Mesendoderm (in vitro differentiated cells): ENCODE data around the gene TTLL9.

Source experiments
- DNase-seq: peaks from one replicate; pipeline ENCODE4 v3.0.0; 2013
- H2AK5ac ChIP-seq: 2 replicates; pipeline ENCODE4 v1.6.1; 2013; ENCODE audit warnings: low read length, inconsistent platforms
- H2BK120ac ChIP-seq: 2 replicates; pipeline ENCODE4 v1.6.1; 2013; ENCODE audit warnings: low read depth, mild to moderate bottlenecking, low read length, moderate library complexity, mixed read lengths
- H2BK15ac ChIP-seq: replicated peaks from 2 replicates; pipeline ENCODE4 v1.6.1; 2013; ENCODE audit warnings: low read depth, mild to moderate bottlenecking, moderate library complexity
- H2BK5ac ChIP-seq: 2 replicates; pipeline ENCODE4 v1.6.1; 2013; ENCODE audit warnings: low read length, inconsistent platforms
- H3K18ac ChIP-seq: 2 replicates; pipeline ENCODE4 v1.6.1; 2013; ENCODE audit warnings: mild to moderate bottlenecking, low read length, mixed read lengths
- H3K23ac ChIP-seq: one replicate; pipeline ENCODE4 v1.6.1; 2013; ENCODE audit warnings: low read length
- H3K27ac ChIP-seq: 2 replicates; pipeline ENCODE4 v1.5.1; 2013; ENCODE audit warnings: low read depth, mild to moderate bottlenecking, inconsistent platforms, low read length, moderate library complexity
- H3K27me3 ChIP-seq: 2 replicates; pipeline ENCODE4 v1.6.1; 2013; ENCODE audit warnings: low read length, control low read depth, mild to moderate bottlenecking, inconsistent platforms; ENCODE audit not compliant: insufficient read depth, poor library complexity
- H3K36me3 ChIP-seq: 2 replicates; pipeline ENCODE4 v1.6.1; 2013; ENCODE audit warnings: low read length, inconsistent platforms; ENCODE audit not compliant: control insufficient read depth, insufficient read depth
- H3K4ac ChIP-seq: one replicate; pipeline ENCODE4 v1.6.1; 2013; ENCODE audit warnings: low read depth, mild to moderate bottlenecking, low read length, moderate library complexity
- H3K4me1 ChIP-seq: 2 replicates; pipeline ENCODE4 v1.6.1; 2013; ENCODE audit warnings: low read depth, low read length, inconsistent platforms; ENCODE audit not compliant: control insufficient read depth
- H3K4me2 ChIP-seq: 2 replicates; pipeline ENCODE4 v1.6.1; 2013; ENCODE audit warnings: low read length
- H3K4me3 ChIP-seq: 2 replicates; pipeline ENCODE4 v1.5.1; 2013; ENCODE audit warnings: mild to moderate bottlenecking, low read length
- H3K56ac ChIP-seq: one replicate; pipeline ENCODE4 v1.6.1; 2013; ENCODE audit warnings: low read length
- H3K79me1 ChIP-seq: 2 replicates; pipeline ENCODE4 v1.6.1; 2013; ENCODE audit warnings: low read length, inconsistent platforms
- H3K79me2 ChIP-seq: 2 replicates; pipeline ENCODE4 v1.6.1; 2013; ENCODE audit warnings: mild to moderate bottlenecking, low read length; ENCODE audit not compliant: control insufficient read depth, insufficient read depth
- H3K9ac ChIP-seq: 2 replicates; pipeline ENCODE4 v1.6.1; 2013; ENCODE audit warnings: low read length, inconsistent platforms
- H4K5ac ChIP-seq: one replicate; pipeline ENCODE4 v1.6.1; 2013; ENCODE audit warnings: low read length
- H4K8ac ChIP-seq: one replicate; pipeline ENCODE4 v1.6.1; 2013; ENCODE audit warnings: low read depth, mild to moderate bottlenecking, control low read depth, low read length, moderate library complexity
- WGBS: extraction: QIAGEN DNeasy Blood & Tissue Kit; methylation state at CpG from one replicate; pipeline ENCODE4 v1.1.7; 2013; ENCODE audit warnings: low lambda C conversion rate, missing lambda C conversion rate; ENCODE audit not compliant: insufficient coverage; ENCODE audit errors: extremely low coverage; 5-methylcytosine and 5-hydroxymethylcytosine counted together

The TTLL9 gene

GRCh38 chr20:31844737-31845299, 25.6 kb upstream of the TTLL9 start:
- no peak overlapping the region for H2BK5ac ChIP-seq
- no peaks in the 10 kb centered on the region for H3K79me2 ChIP-seq
- H4K8ac ChIP-seq, result no peak overlapping the region
- H3K4ac ChIP-seq, result no peak overlapping the region
- no peak overlapping the region for H2AK5ac ChIP-seq
- H3K27ac ChIP-seq, result no peak overlapping the region
- no peak overlapping the region for H3K4me2 ChIP-seq
- no peak overlapping the region for H3K18ac ChIP-seq
- H4K5ac ChIP-seq, result no peak overlapping the region
- no peaks in the 10 kb centered on the region for H3K79me1 ChIP-seq
- H2BK15ac ChIP-seq, result no peak overlapping the region
- H3K4me1 ChIP-seq, result peaks cover 6% of the 10 kb centered on the region
- H3K23ac ChIP-seq, result no peak overlapping the region
- no peaks in the 10 kb centered on the region for H3K36me3 ChIP-seq
- H3K9ac ChIP-seq, result no peak overlapping the region
- H2BK120ac ChIP-seq, result no peak overlapping the region
- no peaks in the 10 kb centered on the region for H3K27me3 ChIP-seq
- no peak overlapping the region for H3K56ac ChIP-seq
- WGBS, result no CpG with 5 or more reads among the region's 28 CpGs
- no peak for DNase-seq
- no peak overlapping the region for H3K4me3 ChIP-seq

- no peak within 1 kb of the TSS for H3K4ac ChIP-seq
- H4K8ac ChIP-seq, result no peak within 1 kb of the TSS
- H3K9ac ChIP-seq, result no peak within 1 kb of the TSS
- no peak within 1 kb of the TSS for H2BK120ac ChIP-seq
- no CpG with 5 or more reads among the region's 21 CpGs for WGBS
- H3K36me3 ChIP-seq, result no peaks in the 10 kb centered on the region
- peaks cover 4% of the 10 kb centered on the region for H3K27me3 ChIP-seq
- no peak within 1 kb of the TSS for H3K18ac ChIP-seq
- H2BK5ac ChIP-seq, result no peak within 1 kb of the TSS
- H3K4me2 ChIP-seq, result no peak within 1 kb of the TSS
- H3K79me2 ChIP-seq, result no peaks in the 10 kb centered on the region
- H3K79me1 ChIP-seq, result no peaks in the 10 kb centered on the region
- peak within 1 kb of the TSS; percentile 57 for H3K56ac ChIP-seq
- H3K23ac ChIP-seq, result no peak within 1 kb of the TSS
- no peak within 1 kb of the TSS for H2AK5ac ChIP-seq
- H4K5ac ChIP-seq, result no peak within 1 kb of the TSS
- DNase-seq, result peak; percentile 55
- no peak within 1 kb of the TSS for H2BK15ac ChIP-seq
- no peak within 1 kb of the TSS for H3K4me3 ChIP-seq
- no peak within 1 kb of the TSS for H3K27ac ChIP-seq
- H3K4me1 ChIP-seq, result peaks cover 6% of the 10 kb centered on the region
Observed at GRCh38 chr20:31845300-31845863, 25.1 kb upstream of the TTLL9 start, which contains the start of gene FOXS1. Gene FOXS1 (minus strand): TSS chr20:31845604. CDS start chr20:31845542, 62 bp downstream.

- peaks cover 6% of the 10 kb centered on the region for H3K4me1 ChIP-seq
- H3K27me3 ChIP-seq, result peaks cover 4% of the 10 kb centered on the region
- H3K4ac ChIP-seq, result no peak overlapping the region
- no peaks in the 10 kb centered on the region for H3K79me2 ChIP-seq
- H3K9ac ChIP-seq, result no peak overlapping the region
- no peak overlapping the region for H3K27ac ChIP-seq
- H4K5ac ChIP-seq, result no peak overlapping the region
- no peak overlapping the region for H3K4me3 ChIP-seq
- H3K23ac ChIP-seq, result no peak overlapping the region
- no peak overlapping the region for H3K4me2 ChIP-seq
- H3K56ac ChIP-seq, result no peak overlapping the region
- no peak overlapping the region for H2BK5ac ChIP-seq
- no peak overlapping the region for H4K8ac ChIP-seq
- H3K36me3 ChIP-seq, result no peaks in the 10 kb centered on the region
- H2AK5ac ChIP-seq, result no peak overlapping the region
- DNase-seq, result no peak
- no peak overlapping the region for H3K18ac ChIP-seq
- H3K79me1 ChIP-seq, result no peaks in the 10 kb centered on the region
- no peak overlapping the region for H2BK15ac ChIP-seq
- no peak overlapping the region for H2BK120ac ChIP-seq
- no CpG with 5 or more reads among the region's 3 CpGs for WGBS
Observed at GRCh38 chr20:31846793-31847138, 23.7 kb upstream of the TTLL9 start.

- no peak overlapping the region for H3K4me3 ChIP-seq
- H2BK15ac ChIP-seq, result no peak overlapping the region
- H2BK120ac ChIP-seq, result no peak overlapping the region
- H3K79me2 ChIP-seq, result no peaks in the 10 kb centered on the region
- no peak overlapping the region for H3K23ac ChIP-seq
- no peak overlapping the region for H3K4me2 ChIP-seq
- H3K4me1 ChIP-seq, result no peaks in the 10 kb centered on the region
- H3K56ac ChIP-seq, result no peak overlapping the region
- H3K27ac ChIP-seq, result no peak overlapping the region
- no CpG with 5 or more reads among the region's 32 CpGs for WGBS
- H3K79me1 ChIP-seq, result no peaks in the 10 kb centered on the region
- no peaks in the 10 kb centered on the region for H3K36me3 ChIP-seq
- H3K18ac ChIP-seq, result no peak overlapping the region
- H2AK5ac ChIP-seq, result no peak overlapping the region
- no peak overlapping the region for H4K8ac ChIP-seq
- no peak overlapping the region for H3K4ac ChIP-seq
- no peak for DNase-seq
- no peak overlapping the region for H3K9ac ChIP-seq
- no peak overlapping the region for H4K5ac ChIP-seq
- peaks cover 4% of the 10 kb centered on the region for H3K27me3 ChIP-seq
- H2BK5ac ChIP-seq, result no peak overlapping the region
Observed at GRCh38 chr20:31848088-31848999, 22.1 kb upstream of the TTLL9 start.

GRCh38 chr20:31849306-31849930, 21.0 kb upstream of the TTLL9 start:
- Histone ChIP-seq H2BK15ac (no peak overlapping the region), H4K8ac (no peak overlapping the region), H3K56ac (no peak overlapping the region), H4K5ac (no peak overlapping the region), H3K9ac (no peak overlapping the region), H3K27ac (no peak overlapping the region), H3K23ac (no peak overlapping the region), H2BK5ac (no peak overlapping the region), H3K36me3 (no peaks in the 10 kb centered on the region), H3K18ac (no peak overlapping the region), H3K79me2 (no peaks in the 10 kb centered on the region), H3K4me1 (no peaks in the 10 kb centered on the region), H3K79me1 (no peaks in the 10 kb centered on the region), H2AK5ac (no peak overlapping the region), H3K27me3 (peaks cover 4% of the 10 kb centered on the region), H3K4me2 (no peak overlapping the region), H2BK120ac (no peak overlapping the region), H3K4ac (no peak overlapping the region), H3K4me3 (no peak overlapping the region)
- DNase-seq, result no peak
- no CpG with 5 or more reads among the region's 45 CpGs for WGBS
